Kidney epithelial cell (primary cell): ENCODE results near the gene CRIP2. TPM values are rescaled to one million over a fixed set of nuclear protein-coding genes. Genes with fewer than 3 reads are reported as not detected.

ENCODE experiments used
- DNase-seq: peaks from one replicate; pipeline ENCODE4 v3.0.0-alpha.2; 2010; ENCODE audit warnings: low read depth
- H3K27me3 ChIP-seq: 2 replicates; pipeline ENCODE4 v1.6.0; 2011; ENCODE audit warnings: low read length; ENCODE audit not compliant: control insufficient read depth, insufficient read depth
- H3K36me3 ChIP-seq: 2 replicates; pipeline ENCODE4 v1.5.1; 2011; ENCODE audit warnings: low read length; ENCODE audit not compliant: control insufficient read depth, insufficient read depth
- H3K4me3 ChIP-seq: 2 replicates; pipeline ENCODE4 v1.5.1; 2011; ENCODE audit warnings: low read depth, mild to moderate bottlenecking, control low read depth, low read length
- total RNA-seq: library from RNA; depleted of rRNA; stranded (reverse); fragments of >200 nt; gene quantifications from 2 replicates; pipeline ENCODE4 v1.2.3, GENCODE V29; 2015
- TF ChIP-seq, protein P1 (sequence below): IDR thresholded peaks from 2 replicates; pipeline ENCODE4 v1.5.1; 2011; ENCODE audit warnings: mild to moderate bottlenecking, moderate library complexity, low read length, control low read depth, inconsistent platforms; ENCODE audit not compliant: insufficient read depth, poor library complexity, severe bottlenecking

The CRIP2 gene
- total RNA-seq, 1 donor from 2014 or later = 101 TPM

- Histone ChIP-seq H3K4me3 (no peak overlapping the region), H3K36me3 (no peaks in the 10 kb centered on the region), H3K27me3 (no peaks in the 10 kb centered on the region)
- DNase-seq = no peak
- TF ChIP-seq, protein P1, sequence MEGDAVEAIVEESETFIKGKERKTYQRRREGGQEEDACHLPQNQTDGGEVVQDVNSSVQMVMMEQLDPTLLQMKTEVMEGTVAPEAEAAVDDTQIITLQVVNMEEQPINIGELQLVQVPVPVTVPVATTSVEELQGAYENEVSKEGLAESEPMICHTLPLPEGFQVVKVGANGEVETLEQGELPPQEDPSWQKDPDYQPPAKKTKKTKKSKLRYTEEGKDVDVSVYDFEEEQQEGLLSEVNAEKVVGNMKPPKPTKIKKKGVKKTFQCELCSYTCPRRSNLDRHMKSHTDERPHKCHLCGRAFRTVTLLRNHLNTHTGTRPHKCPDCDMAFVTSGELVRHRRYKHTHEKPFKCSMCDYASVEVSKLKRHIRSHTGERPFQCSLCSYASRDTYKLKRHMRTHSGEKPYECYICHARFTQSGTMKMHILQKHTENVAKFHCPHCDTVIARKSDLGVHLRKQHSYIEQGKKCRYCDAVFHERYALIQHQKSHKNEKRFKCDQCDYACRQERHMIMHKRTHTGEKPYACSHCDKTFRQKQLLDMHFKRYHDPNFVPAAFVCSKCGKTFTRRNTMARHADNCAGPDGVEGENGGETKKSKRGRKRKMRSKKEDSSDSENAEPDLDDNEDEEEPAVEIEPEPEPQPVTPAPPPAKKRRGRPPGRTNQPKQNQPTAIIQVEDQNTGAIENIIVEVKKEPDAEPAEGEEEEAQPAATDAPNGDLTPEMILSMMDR = peak; percentile 24
These were observed 3.3 kb upstream of the CRIP2 start for GRCh38 chr14:105471297-105471821.

- Histone ChIP-seq H3K4me3 (no peak overlapping the region), H3K36me3 (no peaks in the 10 kb centered on the region), H3K27me3 (no peaks in the 10 kb centered on the region)
- DNase-seq = no peak
- TF ChIP-seq, protein P1 = no peak
These were observed 2.7 kb upstream of the CRIP2 start for GRCh38 chr14:105471823-105472485.

- no peak for DNase-seq
- Histone ChIP-seq H3K4me3 (no peak overlapping the region), H3K36me3 (no peaks in the 10 kb centered on the region), H3K27me3 (no peaks in the 10 kb centered on the region)
- TF ChIP-seq, protein P1 = peak; percentile 7
These were observed 2.1 kb upstream of the CRIP2 start for GRCh38 chr14:105472486-105472991.

- TF ChIP-seq, protein P1 = no peak
- peak overlapping the region; percentile 86 for H3K4me3 ChIP-seq
- no peaks in the 10 kb centered on the region for H3K27me3 ChIP-seq
- DNase-seq = no peak
- H3K36me3 ChIP-seq = no peaks in the 10 kb centered on the region
These were observed 1.5 kb upstream of the CRIP2 start for GRCh38 chr14:105473033-105473676.

DNA sequence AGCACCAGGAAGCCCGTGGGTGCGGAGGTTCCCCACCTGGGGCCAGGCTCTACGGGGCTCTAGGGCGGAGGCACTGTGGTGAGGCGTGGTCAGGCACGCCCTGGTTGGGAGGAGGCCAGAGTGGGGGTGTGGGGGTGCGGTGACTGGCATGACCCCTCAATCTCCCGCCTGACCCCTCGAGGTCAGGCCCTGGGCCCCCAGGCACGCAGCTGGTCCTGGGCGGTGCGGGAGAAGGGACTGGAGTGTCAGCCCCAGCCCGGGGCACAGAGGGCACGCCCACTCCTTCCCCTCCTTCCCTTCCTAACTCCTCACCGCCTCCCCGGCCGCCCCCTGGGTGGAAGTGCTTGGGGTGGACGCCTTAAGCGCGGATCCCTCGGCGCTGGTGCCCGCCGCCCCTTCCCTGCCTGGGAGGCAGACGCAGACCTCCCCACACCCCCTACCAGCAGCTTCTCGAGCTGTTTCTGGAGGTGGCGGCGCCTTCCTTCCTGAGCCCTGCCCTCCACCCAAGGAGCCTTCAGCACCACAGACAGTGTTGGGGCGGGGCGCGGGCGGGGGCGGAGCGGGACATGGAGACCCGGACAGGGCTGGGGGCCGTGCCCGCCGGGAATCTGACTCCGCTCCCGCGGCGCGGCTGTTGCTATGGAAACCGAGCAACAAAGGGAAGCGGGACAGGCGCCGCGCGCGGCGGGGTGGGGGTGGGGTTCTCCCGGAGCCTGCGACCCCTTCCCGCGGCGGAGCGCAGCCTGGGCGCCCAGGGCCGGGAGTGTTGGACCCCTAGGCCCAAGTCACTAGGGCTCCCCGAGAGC, 741 bp upstream of the CRIP2 start:
- H3K27me3 ChIP-seq = no peaks in the 10 kb centered on the region
- peak; percentile 75 for DNase-seq
- TF ChIP-seq, protein P1 = no peak
- H3K36me3 ChIP-seq = no peaks in the 10 kb centered on the region
- peak overlapping the region; percentile 86 for H3K4me3 ChIP-seq
